H1 (cell line): ENCODE data around the gene ELL2. TPM values are rescaled to one million over a fixed set of nuclear protein-coding genes. Genes with fewer than 3 reads are reported as not detected.

Experiments used
- CTCF ChIA-PET: fragments of 300-600 bp; sonication (Branson Sonifier 250); formaldehyde crosslinking; loops from one replicate; lab custom pipeline; 2021; ENCODE audit not compliant: partially characterized antibody; lab: Charles Lee
- POLR2A ChIA-PET: fragments of 300-600 bp; sonication (Branson Sonifier 250); formaldehyde crosslinking; loops from one replicate; lab custom pipeline; 2021; ENCODE audit warnings: inconsistent platforms; ENCODE audit not compliant: partially characterized antibody; lab: Charles Lee
- DNase-seq, 2 experiments: peaks; one replicate each; pipeline versions ENCODE4 v3.0.0 to v3.0.0-alpha.2; 2010 to 2022; ENCODE audit warnings: low spot score in 2 of 2, low read depth in 1 of 2, mixed read lengths in 1 of 2
- FAIRE-seq: peaks from 2 replicates; lab custom pipeline; 2011; peaks lifted over from hg19 to GRCh38; lab: Jason Lieb, UNC
- H2AFZ ChIP-seq: 2 replicates; pipeline ENCODE4 v1.8.1; 2012; ENCODE audit warnings: low read length, inconsistent platforms
- H2AK5ac ChIP-seq: 2 replicates; pipeline ENCODE4 v1.6.1; 2013; ENCODE audit warnings: low read depth, low read length
- H2BK120ac ChIP-seq: replicated peaks from 2 replicates; pipeline ENCODE3; 2013; ENCODE audit warnings: low read depth, low read length, inconsistent platforms
- H2BK12ac ChIP-seq: 2 replicates; pipeline ENCODE4 v1.6.1; 2013; ENCODE audit warnings: low read depth, low read length
- H2BK15ac ChIP-seq: 2 replicates; pipeline ENCODE4 v1.6.1; 2013; ENCODE audit warnings: low read length
- H2BK20ac ChIP-seq: 2 replicates; pipeline ENCODE4 v1.6.1; 2013; ENCODE audit warnings: low read length
- H2BK5ac ChIP-seq: 2 replicates; pipeline ENCODE4 v1.6.1; 2013; ENCODE audit warnings: low read depth, low read length
- H3K14ac ChIP-seq: 2 replicates; pipeline ENCODE4 v1.6.1; 2013; ENCODE audit warnings: inconsistent platforms; ENCODE audit not compliant: insufficient read length
- H3K18ac ChIP-seq: 2 replicates; pipeline ENCODE4 v1.6.1; 2013; ENCODE audit warnings: low read length; ENCODE audit errors: extremely low read depth
- H3K23ac ChIP-seq: 2 replicates; pipeline ENCODE4 v1.6.1; 2013; ENCODE audit warnings: inconsistent platforms; ENCODE audit not compliant: insufficient read length
- H3K23me2 ChIP-seq: 2 replicates; pipeline ENCODE4 v1.6.1; 2013; ENCODE audit warnings: low read depth, low read length
- H3K27ac ChIP-seq: 2 replicates; pipeline ENCODE4 v1.6.1; 2011; ENCODE audit warnings: low read depth, low read length, inconsistent platforms
- H3K27me3 ChIP-seq, 4 experiments: replicated peaks in 1 of 4; 1 replicate in 1 of 4; 2 replicates in 3 of 4; pipeline versions ENCODE4 v1.6.1 to v1.8.1; 2011 to 2013; ENCODE audit warnings: low read length in 3 of 4, mild to moderate bottlenecking in 3 of 4, inconsistent platforms in 2 of 4, mixed read lengths in 2 of 4, moderate library complexity in 1 of 4; ENCODE audit not compliant: control insufficient read depth in 3 of 4, insufficient read depth in 3 of 4; ENCODE audit errors: extremely low read depth in 1 of 4
- H3K36me3 ChIP-seq, 4 experiments: 2 replicates each; pipeline versions ENCODE4 v1.6.1 to v1.8.1; 2011 to 2013; ENCODE audit warnings: mild to moderate bottlenecking in 4 of 4, low read length in 3 of 4, moderate library complexity in 2 of 4, control low read depth in 1 of 4, inconsistent platforms in 1 of 4; ENCODE audit not compliant: insufficient read depth in 4 of 4, control insufficient read depth in 2 of 4
- H3K4ac ChIP-seq: replicated peaks from 2 replicates; pipeline ENCODE3; 2013; ENCODE audit warnings: low read length, low read depth, mixed read lengths, inconsistent platforms; ENCODE audit not compliant: insufficient read length
- H3K4me1 ChIP-seq, 4 experiments: replicated peaks in 1 of 4; 1 replicate in 1 of 4; 2 replicates in 3 of 4; pipeline versions ENCODE4 v1.6.1 to v1.8.1; 2011 to 2013; ENCODE audit warnings: low read length in 3 of 4, inconsistent platforms in 2 of 4, mixed read lengths in 1 of 4; ENCODE audit not compliant: insufficient read depth in 4 of 4, control insufficient read depth in 3 of 4
- H3K4me2 ChIP-seq, 2 experiments: 2 replicates each; pipeline versions ENCODE4 v1.6.1 to v1.8.1; 2011 to 2013; ENCODE audit warnings: low read depth in 2 of 2, low read length in 2 of 2, control low read depth in 1 of 2, inconsistent platforms in 1 of 2, mild to moderate bottlenecking in 1 of 2; ENCODE audit not compliant: insufficient read depth in 1 of 2
- H3K4me3 ChIP-seq, 4 experiments: fragments of 200-600, 300-600 bp in 1 of 4; sonication (generic), shearing (Covaris generic), sonication (Bioruptor Twin) in 1 of 4; 2 replicates each; pipeline versions ENCODE4 v1.5.1 to v1.8.1; 2011 to 2016; ENCODE audit warnings: low read length in 4 of 4, low read depth in 3 of 4, control low read depth in 2 of 4, inconsistent platforms in 2 of 4, mild to moderate bottlenecking in 2 of 4, mixed read lengths in 1 of 4, moderate library complexity in 1 of 4; ENCODE audit not compliant: insufficient read depth in 2 of 4; ENCODE audit errors: extremely low read depth in 1 of 4
- H3K56ac ChIP-seq: replicated peaks from 2 replicates; pipeline ENCODE3; 2013; ENCODE audit warnings: low read depth, mild to moderate bottlenecking, mixed read lengths, low read length, inconsistent platforms; ENCODE audit not compliant: insufficient read length
- H3K79me1 ChIP-seq: 2 replicates; pipeline ENCODE4 v1.6.1; 2013; ENCODE audit warnings: low read depth, low read length, control low read depth
- H3K79me2 ChIP-seq, 2 experiments: 2 replicates each; pipeline versions ENCODE4 v1.6.1 to v1.8.1; 2012 to 2013; ENCODE audit warnings: low read length in 2 of 2, mild to moderate bottlenecking in 2 of 2, inconsistent platforms in 1 of 2; ENCODE audit not compliant: insufficient read depth in 2 of 2, control insufficient read depth in 1 of 2
- H3K9ac ChIP-seq, 4 experiments: replicated peaks in 1 of 4; 1 replicate in 1 of 4; 2 replicates in 3 of 4; pipeline versions ENCODE4 v1.6.1 to v1.8.1; 2011 to 2013; ENCODE audit warnings: low read depth in 3 of 4, low read length in 3 of 4, control low read depth in 2 of 4, mild to moderate bottlenecking in 2 of 4, moderate library complexity in 2 of 4, inconsistent platforms in 1 of 4; ENCODE audit errors: extremely low read depth in 1 of 4
- H3K9me3 ChIP-seq, 2 experiments: 2 replicates each; pipeline versions ENCODE4 v1.6.1 to v1.8.1; 2012 to 2013; ENCODE audit warnings: mild to moderate bottlenecking in 2 of 2, moderate library complexity in 2 of 2, control low read depth in 1 of 2, inconsistent platforms in 1 of 2, low read depth in 1 of 2, low read length in 1 of 2, mixed read lengths in 1 of 2; ENCODE audit not compliant: insufficient read depth in 2 of 2
- H4K20me1 ChIP-seq, 2 experiments: replicated peaks in 1 of 2; 2 replicates each; pipeline versions ENCODE3 to v1.8.1; 2011 to 2013; ENCODE audit warnings: inconsistent platforms in 2 of 2, low read length in 2 of 2, mild to moderate bottlenecking in 1 of 2; ENCODE audit not compliant: insufficient read depth in 2 of 2, control insufficient read depth in 1 of 2
- H4K5ac ChIP-seq: 2 replicates; pipeline ENCODE4 v1.6.1; 2013; ENCODE audit warnings: low read length, low read depth, mixed read lengths, inconsistent platforms; ENCODE audit not compliant: insufficient read length
- H4K8ac ChIP-seq: 2 replicates; pipeline ENCODE4 v1.8.0; 2013; ENCODE audit warnings: mild to moderate bottlenecking, moderate library complexity, low read length, inconsistent platforms; ENCODE audit not compliant: insufficient read depth; ENCODE audit errors: extremely low read depth
- H4K91ac ChIP-seq: replicated peaks from 2 replicates; pipeline ENCODE3; 2013; ENCODE audit warnings: low read length, mixed read lengths, inconsistent platforms; ENCODE audit not compliant: insufficient read length
- MAFK ChIP-seq: IDR thresholded peaks from 2 replicates; pipeline ENCODE4 v1.6.1; 2012; ENCODE audit warnings: low read depth, mild to moderate bottlenecking, improper control_type of control experiment, low read length
- NRF1 ChIP-seq: IDR thresholded peaks from 2 replicates; pipeline ENCODE4 v1.6.1; 2011; ENCODE audit warnings: mild to moderate bottlenecking, low read depth, low read length, improper control_type of control experiment
- SP1 ChIP-seq: IDR thresholded peaks from 2 replicates; pipeline ENCODE4 v1.6.1; 2011; ENCODE audit warnings: low read depth, low read length
- TAF1 ChIP-seq: IDR thresholded peaks from 2 replicates; pipeline ENCODE4 v1.6.1; 2011; ENCODE audit warnings: mild to moderate bottlenecking, low read depth, low read length
- WGBS, 2 experiments: shearing (Covaris generic) in 1 of 2; methylation state at CpG; one replicate each; pipeline versions ENCODE4 v1.1.6 to v1.1.7; 2013 to 2015; ENCODE audit warnings: low lambda C conversion rate in 2 of 2, mixed read lengths in 2 of 2, inconsistent platforms in 1 of 2, low coverage in 1 of 2, missing lambda C conversion rate in 1 of 2; ENCODE audit not compliant: insufficient replicate concordance in 2 of 2, insufficient coverage in 1 of 2, insufficient read length in 1 of 2; ENCODE audit errors: extremely low coverage in 1 of 2, missing lambda C conversion rate in 1 of 2; 5-methylcytosine and 5-hydroxymethylcytosine counted together
- polyA plus RNA-seq, 7 experiments: library from polyadenylated mRNA; depleted of rRNA in 3 of 7; stranded (reverse) in 5 of 7; unstranded in 2 of 7; fragments of >200 nt in 5 of 7; fragments of 200-250 nt in 2 of 7; gene quantifications; 1 replicate in 5 of 7; 2 replicates in 1 of 7; 4 replicates in 1 of 7; pipeline versions ENCODE4 v1.2.1 to v1.2.3, GENCODE V29; 2011 to 2013; ENCODE audit warnings: missing spikeins in 2 of 7, mixed read lengths in 2 of 7
- total RNA-seq: library from RNA; stranded (reverse); fragmentation: NEBNext Ultra II Directional; extraction: Animal tissue kit (Norgen Biotek cat#: 25700); gene quantifications from 2 replicates; pipeline ENCODE4 v1.2.1, GENCODE V29; 2021

ELL2 gene
- total and polyA plus RNA-seq, 2 of the 8 experiments (the other 6 are each of a cell fraction or from before 2014, with no cell fraction given) = 6.3 to 29.4 TPM

DNA sequence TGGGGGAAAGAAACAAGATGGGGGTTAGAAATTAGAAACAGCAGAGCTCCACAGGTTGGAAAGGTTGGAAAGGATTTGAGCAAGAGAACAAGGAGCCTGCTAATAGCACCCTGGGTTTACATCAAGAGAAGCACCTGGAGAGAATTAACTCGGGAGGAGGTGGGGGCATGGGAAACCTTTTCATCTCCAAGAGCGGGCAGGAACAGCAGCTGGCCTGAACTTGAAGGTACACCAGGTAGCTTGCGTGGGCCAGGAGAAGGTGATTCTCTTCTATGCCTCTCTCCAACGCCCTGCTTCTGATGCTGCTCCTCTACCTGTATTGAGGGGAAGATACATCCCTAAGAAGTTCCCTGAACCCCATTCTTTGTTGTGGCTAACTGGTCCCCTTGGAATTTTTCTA, 102.0 kb downstream of the ELL2 start:
- Histone ChIP-seq H3K9ac (no peak overlapping the region), H4K8ac (no peak overlapping the region), H2BK20ac (no peak overlapping the region), H2AK5ac (no peak overlapping the region), H3K79me1 (no peaks in the 10 kb centered on the region), H3K9me3 (no peaks in the 10 kb centered on the region), H3K27ac (no peak overlapping the region), H3K4me2 (no peak overlapping the region), H2AFZ (no peak overlapping the region), H3K4me1 (no peaks in the 10 kb centered on the region; a peak in 2 of 7 replicates), H2BK120ac (no peak overlapping the region), H3K18ac (no peak overlapping the region), H3K56ac (no peak overlapping the region), H2BK12ac (no peak overlapping the region), H3K4ac (no peak overlapping the region), H3K36me3 (no peaks in the 10 kb centered on the region), H3K4me3 (no peak overlapping the region), H2BK5ac (no peak overlapping the region), H4K5ac (no peak overlapping the region), H3K23ac (no peak overlapping the region), H3K14ac (no peak overlapping the region), H2BK15ac (no peak overlapping the region), H3K27me3 (no peaks in the 10 kb centered on the region; a peak in 1 of 7 replicates), H4K20me1 (no peaks in the 10 kb centered on the region), H3K23me2 (no peaks in the 10 kb centered on the region), H3K79me2 (no peaks in the 10 kb centered on the region), H4K91ac (no peak overlapping the region)
- POLR2A ChIA-PET = no interaction called here
- CTCF ChIA-PET = interaction anchor here (0.8 to 4.4 kb wide), 13 partner anchors 9 to 485 kb away, joined by 3 to 43 read pairs (median 3); no protein-coding TSS in a partner anchor
- TF ChIP-seq MAFK (no peak), SP1 (no peak), NRF1 (no peak), TAF1 (no peak)
- 80% methylated on average over 4 of the region's 4 CpGs; no CpG with 5 or more reads in 1 of the 2 experiments for WGBS, 2 experiments
- FAIRE-seq = no peak
- DNase-seq = no peak
